Right lobe of liver (tissue), 6 donors: Measurements from ENCODE around the gene ZNF879. TPM values are rescaled to one million over a fixed set of nuclear protein-coding genes. Genes with fewer than 3 reads are reported as not detected.

ENCODE experiments used
- ATAC-seq, 4 donors: fragments of 200-7000 bp; cut with Tn5 transposase; one replicate each; pipeline ENCODE4 v1.9.1; 2020; ENCODE audit warnings: mild to moderate bottlenecking in 4 of 4, moderate library complexity in 4 of 4
- DNase-seq, 3 donors: peaks; one replicate each; pipeline ENCODE4 v3.0.0-alpha.2; 2020
- H3K27ac ChIP-seq, 3 donors: fragments of 200-600 bp; one replicate each; pipeline ENCODE4 v1.8.0; 2022
- H3K27me3 ChIP-seq, 2 donors: fragments of 200-600 bp; one replicate each; pipeline ENCODE4 v1.8.0; 2022
- H3K36me3 ChIP-seq, 4 donors: fragments of 200-600 bp; sonication (generic) in 1 of 4; one replicate each; pipeline versions ENCODE4 v1.5.1 to v1.8.0; 2017 to 2022; ENCODE audit warnings: control low read depth in 1 of 4
- H3K4me1 ChIP-seq, 4 donors: fragments of 200-600 bp; sonication (generic) in 1 of 4; one replicate each; pipeline versions ENCODE4 v1.5.1 to v1.8.0; 2017 to 2022; ENCODE audit warnings: control low read depth in 1 of 4
- H3K4me3 ChIP-seq, 3 donors: fragments of 200-600 bp; one replicate each; pipeline ENCODE4 v1.8.0; 2022
- H3K9me3 ChIP-seq, 4 donors: fragments of 200-600 bp; sonication (generic) in 1 of 4; one replicate each; pipeline versions ENCODE4 v1.5.1 to v1.8.0; 2017 to 2022; ENCODE audit warnings: control low read depth in 1 of 4
- POLR2A ChIP-seq: fragments of 450-650 bp; IDR thresholded peaks from one replicate; pipeline ENCODE4 v1.6.1; 2017; ENCODE audit warnings: antibody characterized with exemption, mild to moderate bottlenecking
- WGBS: methylation state at CpG from one replicate; pipeline ENCODE4 v1.1.6; 2018; ENCODE audit warnings: low coverage, low lambda C conversion rate; ENCODE audit not compliant: insufficient coverage; ENCODE audit errors: missing lambda C conversion rate; 5-methylcytosine and 5-hydroxymethylcytosine counted together
- intact Hi-C, 2 donors: fragments of 100-400 bp; cut with DNase I; formaldehyde crosslinking; loops; one replicate each; pipeline versions ENCODE4 v1.11.2 to v1.14.1; 2022
- total RNA-seq, 6 experiments: library from RNA; depleted of rRNA in 2 of 6; stranded (reverse); fragments of >200 nt in 2 of 6; fragmentation: NEBNext Ultra II Directional in 3 of 6; extraction: Animal tissue kit (Norgen Biotek cat#: 25700) in 3 of 6; gene quantifications; one replicate each; pipeline versions ENCODE4 v1.1.0 to v1.2.4, GENCODE V29; 2016 to 2023
- TF ChIP-seq, protein P1 (sequence below), 4 donors: fragments of 200-600 bp in 3 of 4; fragments of 450-650 bp in 1 of 4; IDR thresholded peaks; one replicate each; pipeline versions ENCODE4 v1.5.1 to v1.8.0; 2016 to 2022; ENCODE audit warnings: antibody characterized with exemption in 4 of 4, mild to moderate bottlenecking in 2 of 4
- donor health status: DM: no; HTN: yes; CAD: no.
- donor health status: DM: no; HTN: no; CAD: no.
- donor health status: DM: no; HTN: no; CAD: no.
- donor health status: DM: no; HTN: yes; CAD: no.
- donor health status: DM: no; HTN: yes; CAD: no.

ZNF879 gene
- total RNA-seq, 6 experiments from 2014 or later, result 0.31 to 1.3 (median 0.94) TPM

DNA sequence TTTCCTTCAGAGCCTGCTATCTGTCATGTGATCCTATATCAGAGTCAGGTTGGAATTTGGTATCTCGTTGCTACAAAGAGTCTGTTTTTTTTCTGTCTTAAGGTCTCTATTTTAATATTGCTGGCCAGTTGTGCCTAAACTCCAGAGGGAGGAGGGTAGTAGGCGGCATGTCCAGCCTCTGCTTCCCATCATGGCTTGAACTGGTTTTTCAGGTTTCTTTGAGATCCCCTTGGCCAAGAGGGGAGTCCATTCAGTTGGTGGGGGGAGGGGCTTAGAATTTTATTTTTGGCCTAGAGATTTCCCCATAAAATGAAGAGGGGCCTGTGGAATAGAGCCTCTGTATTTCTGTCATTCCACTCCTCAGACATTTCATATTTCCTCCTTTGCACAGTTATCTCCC lies 21.2 kb downstream of the ZNF879 start:
- Histone ChIP-seq H3K9me3 (peaks cover 0 to 4% (median 0%) of the 10 kb centered on the region in 4 donors), H3K27ac (no peak overlapping the region), H3K27me3 (no peaks in the 10 kb centered on the region), H3K36me3 (no peaks in the 10 kb centered on the region), H3K4me3 (no peak overlapping the region), H3K4me1 (no peaks in the 10 kb centered on the region)
- DNase-seq, result no peak
- intact Hi-C loops, result no loop called here
- no peak for ATAC-seq
- 60% methylated on average over 2 of the region's 2 CpGs for WGBS
- TF ChIP-seq, protein P1, sequence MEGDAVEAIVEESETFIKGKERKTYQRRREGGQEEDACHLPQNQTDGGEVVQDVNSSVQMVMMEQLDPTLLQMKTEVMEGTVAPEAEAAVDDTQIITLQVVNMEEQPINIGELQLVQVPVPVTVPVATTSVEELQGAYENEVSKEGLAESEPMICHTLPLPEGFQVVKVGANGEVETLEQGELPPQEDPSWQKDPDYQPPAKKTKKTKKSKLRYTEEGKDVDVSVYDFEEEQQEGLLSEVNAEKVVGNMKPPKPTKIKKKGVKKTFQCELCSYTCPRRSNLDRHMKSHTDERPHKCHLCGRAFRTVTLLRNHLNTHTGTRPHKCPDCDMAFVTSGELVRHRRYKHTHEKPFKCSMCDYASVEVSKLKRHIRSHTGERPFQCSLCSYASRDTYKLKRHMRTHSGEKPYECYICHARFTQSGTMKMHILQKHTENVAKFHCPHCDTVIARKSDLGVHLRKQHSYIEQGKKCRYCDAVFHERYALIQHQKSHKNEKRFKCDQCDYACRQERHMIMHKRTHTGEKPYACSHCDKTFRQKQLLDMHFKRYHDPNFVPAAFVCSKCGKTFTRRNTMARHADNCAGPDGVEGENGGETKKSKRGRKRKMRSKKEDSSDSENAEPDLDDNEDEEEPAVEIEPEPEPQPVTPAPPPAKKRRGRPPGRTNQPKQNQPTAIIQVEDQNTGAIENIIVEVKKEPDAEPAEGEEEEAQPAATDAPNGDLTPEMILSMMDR (IDR thresholded peaks at IDR 0.05), result no peak
- no peak for TF ChIP-seq POLR2A

DNA sequence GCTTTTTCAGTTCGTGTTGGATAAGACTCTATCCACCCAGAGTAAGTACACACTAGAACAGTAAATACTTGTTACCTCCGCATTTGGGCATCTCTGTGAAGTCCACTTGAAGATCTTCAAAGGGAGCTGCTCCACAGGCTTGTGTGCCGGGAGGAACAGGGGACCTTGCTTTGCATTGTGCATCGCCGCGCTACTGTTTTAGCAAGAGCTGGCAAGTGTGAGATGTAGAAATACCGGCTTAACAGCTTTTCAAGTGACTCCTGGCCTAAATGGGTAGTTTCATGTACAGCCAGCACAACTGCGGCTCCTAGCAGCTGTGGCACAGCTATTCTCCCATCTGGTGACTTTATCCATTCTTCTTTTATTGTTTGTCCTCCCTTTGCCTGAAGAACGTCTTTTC lies 28.2 kb downstream of the ZNF879 start:
- intact Hi-C loops, result no loop called here
- Histone ChIP-seq H3K4me1 (no peaks in the 10 kb centered on the region), H3K9me3 (no peaks in the 10 kb centered on the region), H3K27me3 (no peaks in the 10 kb centered on the region), H3K27ac (no peak overlapping the region), H3K4me3 (no peak overlapping the region), H3K36me3 (no peaks in the 10 kb centered on the region)
- ATAC-seq, result no peak
- TF ChIP-seq, protein P1 (IDR thresholded peaks at IDR 0.05), result no peak
- TF ChIP-seq POLR2A, result no peak
- no peak for DNase-seq
- WGBS, result 76% methylated on average over 8 of the region's 9 CpGs

DNA sequence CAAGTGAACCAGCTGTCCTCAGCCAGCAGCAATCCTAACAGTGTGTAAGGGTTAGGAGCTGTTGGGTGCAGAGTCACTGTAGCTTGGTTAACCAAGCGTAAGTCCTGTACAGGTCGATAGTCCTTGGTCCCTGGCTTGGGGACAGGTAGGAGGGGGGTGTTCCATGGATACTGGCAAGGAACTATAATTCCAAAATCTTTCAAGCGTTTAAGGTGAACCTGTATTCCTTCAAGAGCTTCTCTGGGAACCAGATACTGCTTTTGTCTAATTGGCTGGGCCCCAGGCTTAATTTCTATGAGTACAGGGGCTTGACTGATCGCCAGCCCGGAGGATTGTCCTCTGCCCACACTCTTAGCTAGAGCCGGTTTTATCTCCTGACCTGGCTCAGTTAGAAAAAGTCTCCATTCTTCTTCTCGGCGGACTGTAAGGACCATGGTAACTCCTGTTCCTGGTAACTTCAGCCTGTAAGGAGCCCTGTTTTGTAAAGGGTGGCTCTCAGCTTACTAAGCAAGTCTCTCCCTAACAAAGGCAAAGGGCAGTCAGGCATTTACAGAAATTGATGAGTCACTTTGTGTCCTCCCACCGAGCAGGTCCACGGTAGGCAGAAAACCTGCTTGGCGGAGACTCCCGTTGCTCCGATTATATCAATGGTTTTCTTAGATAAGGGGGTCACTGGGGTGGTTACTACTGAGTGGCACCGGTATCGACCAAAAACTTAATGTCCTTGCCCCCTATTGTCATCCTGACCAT lies 30.6 kb downstream of the ZNF879 start:
- TF ChIP-seq POLR2A, result no peak
- TF ChIP-seq, protein P1 (IDR thresholded peaks at IDR 0.05), result no peak
- Histone ChIP-seq H3K36me3 (no peaks in the 10 kb centered on the region), H3K27me3 (no peaks in the 10 kb centered on the region), H3K27ac (no peak overlapping the region), H3K4me3 (no peak overlapping the region), H3K4me1 (no peaks in the 10 kb centered on the region), H3K9me3 (no peaks in the 10 kb centered on the region)
- WGBS, result 41% methylated on average over 5 of the region's 15 CpGs
- ATAC-seq, result no peak
- no peak for DNase-seq
- intact Hi-C loops, result no loop called here

DNA sequence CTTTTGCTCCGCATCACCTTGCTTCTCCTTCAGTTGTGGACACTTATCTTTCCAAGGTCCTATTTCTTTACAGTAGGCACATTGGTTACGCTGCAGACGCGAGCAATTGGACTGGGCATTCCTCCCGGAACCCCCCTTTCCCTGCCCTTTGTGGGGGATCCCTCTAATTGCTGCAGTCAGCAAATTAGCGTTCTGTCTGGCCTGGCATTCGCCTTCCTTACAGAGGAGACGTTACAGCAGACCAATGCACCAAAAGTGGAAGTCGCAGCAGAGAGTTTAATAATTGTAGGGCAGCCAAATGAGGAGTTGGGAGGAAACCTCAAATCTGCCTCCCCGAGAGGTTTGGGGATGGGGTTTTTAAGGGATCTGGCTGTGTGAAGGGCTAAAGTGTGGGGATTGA lies 31.3 kb downstream of the ZNF879 start:
- Histone ChIP-seq H3K36me3 (no peaks in the 10 kb centered on the region), H3K9me3 (no peaks in the 10 kb centered on the region), H3K4me1 (no peaks in the 10 kb centered on the region), H3K27ac (no peak overlapping the region), H3K27me3 (no peaks in the 10 kb centered on the region), H3K4me3 (no peak overlapping the region)
- ATAC-seq (no peak), DNase-seq (no peak)
- 70% methylated on average over 7 of the region's 10 CpGs for WGBS
- TF ChIP-seq POLR2A, result no peak
- TF ChIP-seq, protein P1 (IDR thresholded peaks at IDR 0.05), result no peak
- intact Hi-C loops, result no loop called here
